ENCODE results near the gene RAB17. TPM values are rescaled to one million over a fixed set of nuclear protein-coding genes. Genes with fewer than 3 reads are reported as not detected.

The RAB17 gene
- total and polyA plus RNA-seq, 12 donors = 0.37 to 18.7 (median 5.0) TPM

DNA sequence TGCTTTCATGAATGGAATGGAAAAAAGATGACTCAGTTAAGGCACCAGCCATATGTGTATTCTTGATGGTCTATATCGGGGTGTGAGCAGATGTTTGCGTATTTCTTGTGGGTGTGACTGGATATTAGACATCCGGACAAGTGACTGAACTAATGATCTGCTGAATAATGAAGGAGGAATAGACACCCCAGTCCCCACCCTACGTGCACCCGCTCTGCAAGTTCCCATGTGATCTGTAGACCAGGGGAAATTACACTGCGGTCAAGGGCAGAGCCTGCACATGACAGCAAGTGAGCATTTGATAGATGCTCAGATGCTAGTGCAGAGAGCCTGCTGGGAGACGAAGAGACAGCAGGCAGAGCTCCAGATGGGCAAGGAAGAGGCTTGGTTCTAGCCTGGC, 36.6 kb downstream of the RAB17 start:
- intact Hi-C loops (cut with DNase I) = no loop called here
- 64 to 72% (median 67%) methylated on average over 6 to 7 of the region's 7 CpGs for WGBS, 4 donors

DNA sequence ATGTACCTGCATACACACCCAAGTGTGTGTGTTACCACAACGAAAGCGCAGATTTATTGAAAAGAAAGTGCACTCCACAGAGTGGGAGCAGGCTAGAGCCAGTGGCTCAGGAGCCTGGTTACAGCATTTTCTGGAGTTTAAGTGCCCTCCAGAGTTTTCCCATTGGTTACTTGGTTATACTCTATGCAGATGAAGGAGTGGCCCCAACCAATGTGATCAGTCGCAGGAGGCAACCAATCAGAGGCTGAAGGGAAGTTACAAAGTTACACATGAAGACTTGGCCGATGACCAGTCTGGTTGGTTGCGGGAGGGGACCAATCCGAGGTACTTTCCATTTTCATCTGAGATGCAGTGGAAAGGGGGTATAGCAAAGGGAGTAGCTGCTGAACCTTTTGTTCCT, 37.6 kb downstream of the RAB17 start:
- Histone ChIP-seq H3K27me3 (no peaks in the 10 kb centered on the region), H3K9me3 (replicated peaks in 1 of 3) (peaks cover 0 to 7% (median 0%) of the 10 kb centered on the region in 3 donors), H3K27ac (no peak overlapping the region), H3K36me3 (replicated peaks in 1 of 2) (no peaks in the 10 kb centered on the region), H3K4me1 (replicated peaks in 1 of 2) (no peaks in the 10 kb centered on the region), H3K4me3 (no peak overlapping the region)
- TF ChIP-seq, protein P1, sequence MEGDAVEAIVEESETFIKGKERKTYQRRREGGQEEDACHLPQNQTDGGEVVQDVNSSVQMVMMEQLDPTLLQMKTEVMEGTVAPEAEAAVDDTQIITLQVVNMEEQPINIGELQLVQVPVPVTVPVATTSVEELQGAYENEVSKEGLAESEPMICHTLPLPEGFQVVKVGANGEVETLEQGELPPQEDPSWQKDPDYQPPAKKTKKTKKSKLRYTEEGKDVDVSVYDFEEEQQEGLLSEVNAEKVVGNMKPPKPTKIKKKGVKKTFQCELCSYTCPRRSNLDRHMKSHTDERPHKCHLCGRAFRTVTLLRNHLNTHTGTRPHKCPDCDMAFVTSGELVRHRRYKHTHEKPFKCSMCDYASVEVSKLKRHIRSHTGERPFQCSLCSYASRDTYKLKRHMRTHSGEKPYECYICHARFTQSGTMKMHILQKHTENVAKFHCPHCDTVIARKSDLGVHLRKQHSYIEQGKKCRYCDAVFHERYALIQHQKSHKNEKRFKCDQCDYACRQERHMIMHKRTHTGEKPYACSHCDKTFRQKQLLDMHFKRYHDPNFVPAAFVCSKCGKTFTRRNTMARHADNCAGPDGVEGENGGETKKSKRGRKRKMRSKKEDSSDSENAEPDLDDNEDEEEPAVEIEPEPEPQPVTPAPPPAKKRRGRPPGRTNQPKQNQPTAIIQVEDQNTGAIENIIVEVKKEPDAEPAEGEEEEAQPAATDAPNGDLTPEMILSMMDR (IDR thresholded peaks at IDR 0.05) = no peak
- TF ChIP-seq POLR2A (IDR thresholded peaks at IDR 0.05) = no peak
- no peak for DNase-seq
- intact Hi-C loops (cut with DNase I) = no loop called here
- WGBS, 4 donors = 83 to 96% (median 88%) methylated on average over 4 to 6 of the region's 6 CpGs

More for the DNA sequence above, 36.6 kb downstream of the RAB17 start:
- DNase-seq = no peak
- Histone ChIP-seq H3K27me3 (no peaks in the 10 kb centered on the region), H3K27ac (no peak overlapping the region), H3K4me1 (replicated peaks in 1 of 2) (no peaks in the 10 kb centered on the region), H3K4me3 (no peak overlapping the region), H3K36me3 (replicated peaks in 1 of 2) (no peaks in the 10 kb centered on the region), H3K9me3 (replicated peaks in 1 of 3) (peaks cover 0 to 7% (median 0%) of the 10 kb centered on the region in 3 donors)
- TF ChIP-seq POLR2A (IDR thresholded peaks at IDR 0.05) = no peak
- TF ChIP-seq, protein P1 (IDR thresholded peaks at IDR 0.05) = no peak

DNA sequence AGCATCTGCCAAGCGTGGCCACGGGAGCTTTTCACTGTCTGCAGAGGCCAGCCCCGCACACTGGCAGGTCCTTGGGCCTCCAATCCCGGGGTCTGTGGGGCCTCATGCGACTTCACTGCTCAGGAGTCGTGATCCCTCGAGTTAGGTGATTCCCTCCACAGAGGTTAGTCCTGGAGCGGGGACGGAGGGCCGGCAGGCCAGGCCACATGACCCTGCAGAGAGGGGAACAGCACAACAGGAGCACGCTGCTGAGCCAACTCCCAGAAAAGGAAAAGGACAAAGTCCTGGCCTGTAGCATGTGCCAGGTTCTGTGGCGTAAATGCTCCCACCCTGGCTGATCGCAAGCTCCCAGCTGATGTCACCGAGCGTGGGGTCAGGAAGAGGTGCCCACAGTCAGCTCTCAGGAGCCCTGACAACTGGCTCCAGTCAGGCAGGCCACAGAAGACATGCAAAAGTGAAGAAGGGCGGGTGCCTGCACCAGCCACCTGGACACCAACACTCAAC, 39.4 kb downstream of the RAB17 start:
- Histone ChIP-seq H3K36me3 (replicated peaks in 1 of 2) (no peaks in the 10 kb centered on the region), H3K9me3 (replicated peaks in 1 of 3) (peaks cover 0 to 7% (median 0%) of the 10 kb centered on the region in 3 donors), H3K4me1 (replicated peaks in 1 of 2) (no peaks in the 10 kb centered on the region), H3K27ac (no peak overlapping the region), H3K4me3 (no peak overlapping the region), H3K27me3 (no peaks in the 10 kb centered on the region)
- no peak for DNase-seq
- WGBS, 4 donors = 78 to 95% (median 87%) methylated on average over 6 to 16 of the region's 16 CpGs
- TF ChIP-seq POLR2A (IDR thresholded peaks at IDR 0.05) = no peak
- TF ChIP-seq, protein P1 (IDR thresholded peaks at IDR 0.05) = no peak
- intact Hi-C loops (cut with DNase I) = no loop called here

DNA sequence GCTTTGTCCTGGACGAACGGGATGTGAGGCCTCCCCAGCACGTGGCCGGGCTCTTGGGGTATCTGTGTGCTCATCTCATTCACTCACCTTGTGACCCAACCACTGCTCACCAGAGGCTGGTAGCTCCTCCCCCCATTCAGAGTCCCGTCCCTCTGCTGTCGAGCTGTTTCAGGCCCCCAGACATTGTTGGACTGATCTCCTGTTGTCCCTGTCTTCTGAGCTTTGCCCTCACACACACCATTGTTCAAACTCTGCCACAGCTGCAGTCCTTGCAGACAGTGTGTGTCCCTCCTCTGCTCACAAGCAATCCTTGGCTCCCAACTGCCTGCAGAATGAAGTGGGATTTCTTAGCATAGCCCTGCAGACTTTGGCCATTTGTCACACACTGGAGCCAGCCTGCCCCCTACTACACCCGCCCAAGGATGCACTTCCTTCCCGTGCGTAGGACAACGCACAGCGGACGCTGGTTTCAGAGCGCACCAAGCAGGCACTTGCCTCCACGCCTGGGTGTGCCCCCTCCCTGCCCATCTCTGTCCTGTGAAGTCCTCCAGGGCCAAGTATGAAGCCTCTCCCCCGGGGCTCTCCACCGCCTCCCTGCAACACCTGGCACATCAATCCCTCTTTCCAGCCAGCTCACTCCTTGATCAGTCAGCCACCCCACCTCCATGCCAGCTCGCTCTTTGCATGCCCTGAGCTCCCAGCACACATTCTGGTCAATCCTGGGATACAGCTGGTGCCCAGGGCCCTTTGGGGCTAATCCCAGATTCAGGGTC, 40.7 kb downstream of the RAB17 start:
- no peak for DNase-seq
- WGBS, 4 donors = 67 to 75% (median 73%) methylated on average over 8 to 17 of the region's 17 CpGs
- no peak overlapping the region for H3K27ac ChIP-seq
- H3K9me3 ChIP-seq (replicated peaks in 1 of 3) = no peaks in the 10 kb centered on the region
- H3K4me3 ChIP-seq = no peak overlapping the region
- H3K4me1 ChIP-seq (replicated peaks in 1 of 2) = no peaks in the 10 kb centered on the region
- intact Hi-C loops (cut with DNase I) = no loop called here
- H3K36me3 ChIP-seq (replicated peaks in 1 of 2) = no peaks in the 10 kb centered on the region
- no peaks in the 10 kb centered on the region for H3K27me3 ChIP-seq
- TF ChIP-seq, protein P1 (IDR thresholded peaks at IDR 0.05) = no peak
- no peak for TF ChIP-seq POLR2A (IDR thresholded peaks at IDR 0.05)

Data from adrenal gland (tissue), 12 donors.